Tibial nerve (tissue), 3 donors: ENCODE measurements around the gene GPR139.

ENCODE experiments used
- POLR2A ChIP-seq, 2 donors: fragments of 450-650 bp; IDR thresholded peaks; one replicate each; pipeline ENCODE4 v1.6.1; 2017; ENCODE audit warnings: antibody characterized with exemption in 2 of 2, mild to moderate bottlenecking in 2 of 2, moderate library complexity in 2 of 2
- TF ChIP-seq, protein P1 (sequence below), 5 experiments: fragments of 200-600 bp in 3 of 5; fragments of 450-650 bp in 2 of 5; sonication (generic) in 3 of 5; IDR thresholded peaks; one replicate each; pipeline ENCODE4 v1.5.1; 2016 to 2019; ENCODE audit warnings: antibody characterized with exemption in 5 of 5, mild to moderate bottlenecking in 3 of 5, moderate library complexity in 2 of 5

DNA sequence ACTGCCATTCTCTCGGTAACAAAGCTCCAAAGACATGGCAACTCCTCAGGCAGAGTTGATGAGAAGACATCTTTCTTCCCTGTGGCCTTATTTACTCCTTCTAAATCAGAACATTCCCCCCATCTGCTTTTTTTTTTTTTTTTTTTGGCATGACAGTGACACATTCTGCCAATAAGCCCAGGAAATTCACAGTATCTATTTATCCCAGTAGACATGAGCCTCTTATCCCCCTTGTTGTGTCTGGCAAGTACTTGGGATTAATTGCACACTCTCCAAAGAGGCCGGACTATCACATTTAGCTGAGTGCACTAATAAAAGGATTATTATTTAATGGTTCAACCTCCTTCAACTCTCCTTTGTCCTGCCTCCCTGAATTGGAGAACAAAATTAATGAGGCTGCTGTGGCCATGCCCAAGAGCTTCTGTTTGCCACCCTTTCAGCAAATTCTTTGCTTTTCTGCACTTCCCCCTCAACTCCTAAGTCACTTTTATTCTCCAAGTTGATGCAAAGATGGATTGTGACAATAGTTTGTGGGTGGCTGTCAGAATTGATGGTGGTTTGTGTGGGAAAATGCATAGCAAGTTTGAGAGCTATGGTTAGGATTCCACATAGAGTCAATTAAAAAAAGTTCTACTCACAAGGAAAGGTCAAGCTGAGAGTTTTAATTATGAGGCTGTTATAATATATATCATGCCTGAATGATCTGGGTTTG is 47.2 kb downstream of the GPR139 start:
- TF ChIP-seq, protein P1, sequence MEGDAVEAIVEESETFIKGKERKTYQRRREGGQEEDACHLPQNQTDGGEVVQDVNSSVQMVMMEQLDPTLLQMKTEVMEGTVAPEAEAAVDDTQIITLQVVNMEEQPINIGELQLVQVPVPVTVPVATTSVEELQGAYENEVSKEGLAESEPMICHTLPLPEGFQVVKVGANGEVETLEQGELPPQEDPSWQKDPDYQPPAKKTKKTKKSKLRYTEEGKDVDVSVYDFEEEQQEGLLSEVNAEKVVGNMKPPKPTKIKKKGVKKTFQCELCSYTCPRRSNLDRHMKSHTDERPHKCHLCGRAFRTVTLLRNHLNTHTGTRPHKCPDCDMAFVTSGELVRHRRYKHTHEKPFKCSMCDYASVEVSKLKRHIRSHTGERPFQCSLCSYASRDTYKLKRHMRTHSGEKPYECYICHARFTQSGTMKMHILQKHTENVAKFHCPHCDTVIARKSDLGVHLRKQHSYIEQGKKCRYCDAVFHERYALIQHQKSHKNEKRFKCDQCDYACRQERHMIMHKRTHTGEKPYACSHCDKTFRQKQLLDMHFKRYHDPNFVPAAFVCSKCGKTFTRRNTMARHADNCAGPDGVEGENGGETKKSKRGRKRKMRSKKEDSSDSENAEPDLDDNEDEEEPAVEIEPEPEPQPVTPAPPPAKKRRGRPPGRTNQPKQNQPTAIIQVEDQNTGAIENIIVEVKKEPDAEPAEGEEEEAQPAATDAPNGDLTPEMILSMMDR (IDR thresholded peaks at IDR 0.05): no peak
- TF ChIP-seq POLR2A (IDR thresholded peaks at IDR 0.05): no peak
